Measurements from ENCODE around the gene USP24.

USP24 gene

DNA sequence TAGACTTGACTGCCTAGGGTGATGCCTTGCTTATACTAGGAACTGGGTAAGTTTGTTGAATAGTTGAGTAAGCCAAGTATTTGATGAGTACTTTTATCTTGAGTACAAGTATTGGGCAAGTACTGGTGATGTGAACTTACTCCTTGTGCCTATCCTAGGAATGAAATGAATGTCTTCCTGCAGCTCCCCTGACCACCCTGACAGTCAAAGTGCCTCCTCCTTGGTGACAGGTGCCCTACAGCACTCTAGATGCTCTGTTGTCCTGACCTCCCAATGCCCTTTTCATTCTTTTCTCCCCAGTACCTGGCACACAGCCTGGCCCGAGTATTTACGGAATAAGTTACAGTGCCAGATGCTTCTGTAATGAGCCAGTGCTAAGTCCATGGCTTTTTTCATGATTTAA lies 150.3 kb downstream of the USP24 start:
- no peak for DNase-seq

DNA sequence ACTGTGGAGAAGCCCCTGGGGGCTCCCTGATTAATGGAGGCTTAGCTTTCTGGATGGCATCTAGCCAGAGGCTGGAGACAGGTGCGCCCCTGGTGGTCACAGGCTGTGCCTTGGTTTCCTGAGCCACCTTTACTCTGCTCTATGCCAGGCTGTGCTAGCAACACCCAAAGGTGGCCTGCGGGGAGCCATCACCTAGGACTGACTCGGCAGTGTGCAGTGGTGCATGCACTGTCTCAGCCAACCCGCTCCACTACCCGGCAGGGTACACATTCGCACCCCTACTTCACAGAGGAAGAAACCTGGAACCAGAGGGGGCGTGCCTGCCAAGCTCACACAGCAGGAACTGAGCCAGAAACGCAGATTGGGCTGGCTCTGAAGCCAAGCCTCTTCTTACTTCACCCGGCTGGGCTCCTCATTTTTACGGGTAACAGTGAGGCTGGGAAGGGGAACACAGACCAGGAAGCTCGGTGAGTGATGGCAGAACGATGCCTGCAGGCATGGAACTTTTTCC lies 151.0 kb downstream of the USP24 start:
- DNase-seq: no peak

DNA sequence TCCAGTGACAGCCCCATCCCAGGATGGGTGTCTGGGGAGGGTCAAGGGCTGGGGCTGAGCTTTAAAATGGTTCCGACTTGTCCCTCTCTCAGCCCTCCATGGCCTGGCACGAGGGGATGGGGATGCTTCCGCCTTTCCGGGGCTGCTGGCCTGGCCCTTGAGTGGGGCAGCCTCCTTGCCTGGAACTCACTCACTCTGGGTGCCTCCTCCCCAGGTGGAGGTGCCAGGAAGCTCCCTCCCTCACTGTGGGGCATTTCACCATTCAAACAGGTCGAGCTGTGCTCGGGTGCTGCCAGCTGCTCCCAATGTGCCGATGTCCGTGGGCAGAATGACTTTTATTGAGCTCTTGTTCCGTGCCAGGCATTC lies 151.6 kb downstream of the USP24 start:
- DNase-seq: no peak

DNA sequence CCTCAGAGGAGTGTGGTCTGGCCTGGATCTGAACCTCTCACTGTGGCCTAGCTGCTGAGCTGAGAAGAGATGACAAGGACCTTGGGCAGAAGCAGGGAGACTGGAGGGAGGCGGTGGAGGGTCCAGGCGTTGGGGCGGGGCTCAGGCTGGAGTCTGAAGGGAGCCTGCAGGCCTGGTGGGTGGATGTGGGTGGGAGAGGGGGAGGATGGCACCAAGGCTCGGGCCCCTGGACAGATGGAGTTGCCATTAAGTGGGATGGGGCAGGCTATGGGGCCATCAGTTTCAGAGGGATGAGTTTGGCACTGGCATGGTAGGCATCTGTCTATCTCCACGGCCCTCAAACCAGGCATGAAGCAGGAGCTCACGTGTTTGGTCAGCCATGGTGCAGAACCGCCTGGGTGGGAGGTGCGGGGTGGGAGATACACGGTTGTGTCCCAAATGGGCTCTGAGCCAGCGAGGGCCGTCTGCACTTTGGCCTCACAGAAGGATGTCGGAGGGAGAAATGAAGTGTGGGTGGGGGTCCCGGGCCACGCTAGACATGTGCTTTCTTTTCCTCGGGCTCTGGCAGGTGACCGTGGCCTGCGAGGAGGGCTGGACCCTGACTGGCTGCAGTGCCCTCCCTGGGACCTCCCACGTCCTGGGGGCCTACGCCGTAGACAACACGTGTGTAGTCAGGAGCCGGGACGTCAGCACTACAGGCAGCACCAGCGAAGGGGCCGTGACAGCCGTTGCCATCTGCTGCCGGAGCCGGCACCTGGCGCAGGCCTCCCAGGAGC lies 152.2 kb downstream of the USP24 start:
- DNase-seq: no peak

DNA sequence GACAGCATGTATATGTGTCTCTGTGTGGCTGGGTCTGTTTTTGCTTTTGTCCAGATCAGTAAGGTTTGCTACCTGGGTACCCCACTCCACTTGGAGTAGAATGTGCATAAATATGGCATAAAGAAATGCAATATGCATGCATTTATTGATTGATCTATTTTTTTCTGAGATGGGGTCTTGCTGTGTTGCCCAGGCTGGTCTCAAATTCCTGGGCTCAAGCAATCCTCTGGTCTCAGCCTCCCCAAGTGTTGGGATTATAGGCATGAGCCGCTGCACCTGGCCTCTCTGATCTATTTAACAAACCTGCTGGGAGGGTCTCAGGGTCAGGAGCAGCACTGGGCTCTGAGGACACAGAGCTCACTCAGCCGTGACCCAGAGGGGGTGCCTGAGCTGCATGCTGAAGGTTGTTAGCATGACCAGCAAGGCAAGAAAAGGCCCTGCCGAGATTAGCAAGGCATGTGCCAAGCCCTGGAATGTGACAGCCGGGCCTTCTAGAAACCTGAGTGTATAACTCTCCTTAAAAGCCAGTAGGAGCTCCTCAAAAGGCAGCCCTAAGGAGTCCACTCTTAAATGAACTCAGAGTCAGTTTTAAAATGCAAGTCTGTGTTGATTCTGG lies 153.3 kb downstream of the USP24 start:
- no peak for DNase-seq

DNA sequence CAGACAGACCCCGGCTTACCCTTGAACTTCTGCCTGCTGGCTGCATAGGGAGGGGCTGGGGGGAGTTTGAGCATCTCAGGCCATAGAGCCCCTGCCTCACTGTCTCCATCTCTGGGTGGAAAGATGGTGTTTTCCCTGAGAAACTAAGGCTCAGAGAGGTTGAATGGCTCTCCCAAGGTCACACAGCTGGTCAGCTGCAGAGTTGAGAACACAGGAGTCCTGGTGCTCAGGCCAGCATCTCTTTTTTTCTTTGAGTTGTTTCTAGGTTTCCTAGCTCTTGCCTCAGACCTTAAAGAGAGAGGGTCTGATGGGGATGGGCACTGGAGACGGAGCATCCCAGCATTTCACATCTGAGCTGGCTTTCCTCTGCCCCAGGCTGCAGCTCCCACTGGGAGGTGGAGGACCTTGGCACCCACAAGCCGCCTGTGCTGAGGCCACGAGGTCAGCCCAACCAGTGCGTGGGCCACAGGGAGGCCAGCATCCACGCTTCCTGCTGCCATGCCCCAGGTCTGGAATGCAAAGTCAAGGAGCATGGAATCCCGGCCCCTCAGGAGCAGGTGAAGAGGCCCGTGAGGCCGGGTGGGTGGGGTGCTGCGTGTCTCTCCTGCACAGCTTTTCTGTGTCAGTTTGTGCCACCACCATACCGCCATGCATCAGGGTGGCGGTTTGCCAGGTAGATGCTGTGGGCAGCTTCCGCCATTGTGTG lies 154.0 kb downstream of the USP24 start:
- DNase-seq: no peak

DNA sequence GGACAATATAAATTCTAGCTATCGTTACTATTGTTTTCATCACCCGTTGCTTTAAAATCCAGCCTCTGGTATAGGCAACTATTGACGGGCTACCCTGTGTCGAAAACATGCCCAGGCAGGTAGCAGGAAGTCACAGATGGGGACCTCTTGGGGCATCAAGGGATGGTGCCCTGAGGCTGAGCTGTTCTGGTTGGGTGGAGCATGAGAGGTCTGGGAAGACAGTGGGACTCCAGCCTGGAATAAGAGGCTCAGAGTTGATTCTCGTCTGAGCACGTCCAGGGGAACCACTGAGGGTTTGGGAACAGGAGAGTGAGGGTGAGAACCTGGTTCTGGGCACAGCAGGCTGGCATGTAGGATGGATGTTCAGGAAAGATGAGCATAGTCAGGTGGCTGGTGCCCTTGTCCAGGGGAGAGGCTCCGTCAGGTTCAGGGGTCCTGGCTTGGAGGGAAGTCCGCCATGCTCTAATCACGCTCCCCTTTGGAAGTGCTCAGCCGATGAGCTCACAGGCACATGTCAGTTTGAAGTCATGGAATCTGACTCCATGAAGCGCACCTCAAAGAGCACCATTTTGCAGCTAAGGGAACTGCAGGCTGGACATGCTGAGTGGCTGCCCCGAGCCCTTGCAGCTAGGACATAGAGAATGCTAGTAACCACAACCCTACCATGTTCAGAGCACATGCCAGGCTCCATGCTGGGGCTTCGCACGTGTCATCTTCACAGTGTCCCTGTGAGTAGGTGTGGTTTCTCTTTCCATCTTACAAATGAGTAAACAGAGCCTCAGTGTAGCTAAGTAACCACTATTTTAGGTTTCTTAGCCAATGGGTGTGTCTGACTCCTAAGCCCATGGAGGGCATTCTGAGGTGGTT lies 154.8 kb downstream of the USP24 start:
- no peak for DNase-seq

DNA sequence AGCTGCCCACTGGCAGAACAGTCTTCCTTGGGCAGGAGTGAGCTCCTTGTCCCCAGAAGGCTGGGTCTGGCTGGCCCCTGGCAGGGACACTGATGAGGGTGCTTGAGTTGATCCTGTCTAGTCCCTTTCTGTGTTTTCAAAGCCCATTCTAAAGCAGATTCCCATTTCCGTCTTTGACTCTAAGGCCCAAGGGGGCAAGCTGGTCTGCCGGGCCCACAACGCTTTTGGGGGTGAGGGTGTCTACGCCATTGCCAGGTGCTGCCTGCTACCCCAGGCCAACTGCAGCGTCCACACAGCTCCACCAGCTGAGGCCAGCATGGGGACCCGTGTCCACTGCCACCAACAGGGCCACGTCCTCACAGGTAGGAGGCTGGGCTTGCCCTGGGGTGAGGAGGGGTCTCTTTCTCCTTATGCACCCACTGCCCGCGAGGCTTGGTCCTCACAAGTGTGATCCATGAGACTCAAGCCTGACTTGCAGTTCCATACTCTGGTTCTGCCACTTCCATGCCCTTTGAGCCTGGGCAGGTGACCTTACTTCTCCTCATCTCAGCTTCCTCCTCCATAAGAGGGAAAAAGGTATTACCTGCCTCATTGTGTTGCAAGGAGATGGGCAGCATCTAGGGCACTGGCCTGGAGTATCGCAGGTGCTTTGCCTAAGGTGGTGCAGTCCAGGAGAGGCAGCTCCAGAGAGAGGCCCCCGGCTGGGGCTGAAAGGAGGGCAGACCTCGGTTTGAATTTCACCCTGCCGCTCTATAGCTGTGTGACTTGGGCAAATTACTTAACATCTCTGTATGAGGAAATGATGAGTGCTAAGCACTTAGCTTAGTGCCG lies 155.6 kb downstream of the USP24 start:
- DNase-seq: no peak

DNA sequence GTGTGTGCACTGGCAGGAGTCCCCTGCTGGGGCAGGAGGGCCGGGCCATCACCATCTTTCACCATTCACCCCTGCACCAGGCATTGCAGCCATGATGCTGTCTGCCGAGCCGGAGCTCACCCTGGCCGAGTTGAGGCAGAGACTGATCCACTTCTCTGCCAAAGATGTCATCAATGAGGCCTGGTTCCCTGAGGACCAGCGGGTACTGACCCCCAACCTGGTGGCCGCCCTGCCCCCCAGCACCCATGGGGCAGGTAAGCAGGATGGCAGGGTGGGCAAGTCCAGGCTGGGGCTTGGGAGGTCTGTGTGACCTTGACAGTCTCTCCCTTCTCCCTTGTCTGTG lies 157.2 kb downstream of the USP24 start:
- DNase-seq: no peak

DNA sequence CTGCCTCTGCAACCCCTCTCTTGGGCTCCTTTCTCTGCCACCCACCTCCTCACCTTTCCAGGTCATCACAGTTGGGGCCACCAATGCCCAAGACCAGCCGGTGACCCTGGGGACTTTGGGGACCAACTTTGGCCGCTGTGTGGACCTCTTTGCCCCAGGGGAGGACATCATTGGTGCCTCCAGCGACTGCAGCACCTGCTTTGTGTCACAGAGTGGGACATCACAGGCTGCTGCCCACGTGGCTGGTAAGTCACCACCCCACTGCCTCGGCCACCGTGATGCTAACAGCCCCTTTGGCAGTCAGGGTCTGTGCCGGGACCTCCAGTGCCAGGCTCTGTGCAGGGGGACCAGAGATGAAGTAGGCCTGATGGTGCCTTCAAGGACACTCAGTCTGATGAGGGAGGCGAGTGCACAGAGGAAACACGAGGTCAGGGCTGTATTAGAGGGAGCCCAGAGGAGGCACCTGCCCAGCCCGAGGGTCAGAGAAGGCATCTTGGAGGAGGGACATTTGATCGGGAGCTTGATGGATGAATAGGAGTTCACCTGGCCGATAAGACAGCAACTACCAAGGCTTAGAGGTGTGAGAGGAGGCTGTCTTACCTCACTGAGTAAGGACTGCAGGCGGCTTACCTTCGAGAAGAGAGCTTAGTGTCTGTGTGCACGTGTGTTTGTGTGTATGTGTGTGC lies 157.8 kb downstream of the USP24 start:
- DNase-seq: no peak

DNA sequence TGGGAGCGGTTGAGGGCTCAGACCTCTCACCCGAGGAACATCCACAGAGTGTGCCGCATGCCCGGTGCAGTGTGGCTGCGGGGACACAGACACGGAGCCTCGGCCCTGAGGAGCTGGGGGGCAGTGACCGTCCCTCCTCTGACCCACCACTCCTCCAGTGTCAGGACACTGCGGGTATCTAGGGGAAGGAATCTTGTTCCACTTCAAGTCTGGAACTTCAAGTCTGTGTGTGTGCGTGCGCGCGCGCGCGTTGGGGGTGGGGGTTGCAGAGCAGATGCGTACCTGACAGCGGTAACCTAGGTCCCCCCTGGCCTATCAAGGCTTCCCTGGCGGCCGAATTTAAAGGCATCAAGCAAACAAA lies 158.6 kb downstream of the USP24 start:
- DNase-seq: no peak

DNA sequence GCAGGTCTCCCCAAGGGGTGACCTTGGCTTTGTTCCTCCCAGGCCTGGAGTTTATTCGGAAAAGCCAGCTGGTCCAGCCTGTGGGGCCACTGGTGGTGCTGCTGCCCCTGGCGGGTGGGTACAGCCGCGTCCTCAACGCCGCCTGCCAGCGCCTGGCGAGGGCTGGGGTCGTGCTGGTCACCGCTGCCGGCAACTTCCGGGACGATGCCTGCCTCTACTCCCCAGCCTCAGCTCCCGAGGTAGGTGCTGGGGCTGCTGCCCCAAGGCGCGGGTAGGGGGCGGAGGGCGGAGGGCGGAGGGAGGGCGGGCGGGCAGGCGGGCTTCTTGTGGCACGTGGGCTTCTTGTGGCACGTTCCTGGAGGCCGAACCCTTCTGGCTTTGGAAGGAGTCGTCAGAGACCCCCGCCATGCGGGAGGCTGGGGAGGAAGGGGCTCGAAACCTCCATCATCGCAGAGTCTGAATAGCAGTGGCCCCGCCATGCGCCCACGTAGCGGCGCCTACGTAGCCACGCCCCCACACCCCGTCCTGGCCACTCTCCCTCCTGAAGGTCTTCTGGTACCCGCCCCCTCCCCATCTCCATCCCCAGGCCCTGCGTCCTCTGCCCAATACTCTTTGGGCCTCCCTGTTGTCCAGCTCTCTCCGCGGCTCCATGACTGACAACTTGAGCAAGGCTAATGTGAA lies 159.1 kb downstream of the USP24 start:
- no peak for DNase-seq

DNA sequence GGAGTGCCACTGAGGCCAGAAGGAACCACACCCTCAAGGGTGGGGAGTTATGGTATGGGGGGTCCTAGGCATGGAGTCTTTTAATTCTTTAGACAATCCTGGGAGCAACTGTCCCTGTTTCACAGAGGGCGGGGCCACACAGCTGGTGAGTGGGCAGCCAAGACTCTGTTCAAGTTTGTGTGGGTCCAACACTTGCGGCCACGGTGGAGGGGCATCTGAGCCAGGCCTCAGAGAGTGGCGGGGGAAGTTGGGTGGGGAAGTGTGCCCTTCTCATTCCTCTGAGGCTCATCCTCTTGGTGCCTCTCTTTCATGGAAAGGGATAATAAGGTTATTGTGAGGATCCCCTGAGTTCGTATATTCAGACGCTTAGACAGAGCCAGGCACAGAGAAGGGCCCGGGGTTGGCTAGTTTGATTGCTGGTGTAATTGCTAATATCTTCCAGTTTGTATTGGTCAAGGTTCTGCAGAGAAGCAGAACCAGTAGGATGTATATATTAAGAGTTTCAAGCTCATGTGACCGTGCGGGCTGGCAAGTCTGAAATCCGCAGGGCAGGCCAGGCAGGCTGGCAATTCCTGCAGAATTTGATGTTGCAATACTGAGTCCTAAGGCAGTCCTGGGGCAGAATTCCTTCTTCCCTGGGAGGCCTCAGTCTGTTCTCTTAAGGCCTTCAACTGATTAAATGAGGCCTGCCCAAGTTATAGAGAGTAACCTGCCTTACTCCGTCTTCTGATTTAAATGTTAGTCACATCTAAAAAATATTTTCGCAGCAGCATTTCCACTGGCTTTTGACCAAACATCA lies 159.9 kb downstream of the USP24 start:
- no peak for DNase-seq

DNA sequence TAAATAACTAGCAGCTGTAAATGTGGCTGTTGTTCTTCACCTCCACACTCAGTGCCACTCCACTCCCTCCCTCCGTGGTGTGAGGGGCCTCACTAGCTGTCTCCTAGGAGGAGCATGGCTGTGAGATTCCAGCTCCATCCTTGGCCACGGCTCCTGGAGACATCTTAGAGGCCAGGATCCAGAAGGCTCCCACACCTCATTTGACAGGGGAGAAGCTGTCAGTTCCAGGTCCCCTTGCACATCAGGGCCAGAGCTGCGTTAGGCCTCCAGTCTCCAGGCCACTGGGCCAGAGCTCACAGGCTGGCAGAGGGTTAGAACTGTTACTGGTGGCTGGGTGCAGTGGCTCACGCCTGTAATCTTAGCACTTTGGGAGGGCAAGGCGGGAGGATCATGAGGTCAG lies 160.8 kb downstream of the USP24 start:
- DNase-seq: no peak

DNA sequence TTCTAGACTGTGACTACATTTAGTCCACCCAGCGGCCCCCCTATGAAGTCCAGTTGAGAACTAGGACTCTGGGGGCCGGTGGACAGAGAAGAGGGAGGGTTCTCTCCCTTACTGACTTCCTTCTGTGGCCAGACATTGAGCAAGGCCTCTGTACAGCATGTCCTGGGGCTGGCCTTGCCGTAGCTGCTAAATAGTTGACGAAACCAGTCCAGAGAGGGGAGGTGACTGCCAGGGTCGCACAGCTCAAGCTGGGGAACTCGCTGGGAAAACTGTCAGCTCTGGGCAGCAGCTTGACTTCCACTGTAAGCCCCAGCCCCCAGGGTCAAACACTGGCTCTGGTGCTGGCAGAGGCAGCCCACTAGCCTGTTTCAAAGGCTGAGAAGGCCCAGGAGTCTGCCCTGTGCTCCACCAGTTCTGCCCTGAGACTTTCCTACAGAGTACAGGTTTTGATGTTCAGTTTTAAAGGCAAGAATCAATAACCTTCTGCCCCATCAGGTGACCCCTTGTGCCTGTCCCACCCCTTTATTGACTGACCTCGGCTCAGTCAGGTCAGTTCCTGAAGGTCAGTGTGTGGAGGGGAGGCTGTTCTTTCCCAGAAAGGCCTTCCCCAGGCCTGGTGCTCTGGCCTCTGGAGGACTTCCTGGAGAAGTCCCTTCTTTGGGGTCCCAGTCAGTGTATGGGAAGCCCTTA lies 161.8 kb downstream of the USP24 start:
- no peak for DNase-seq

DNA sequence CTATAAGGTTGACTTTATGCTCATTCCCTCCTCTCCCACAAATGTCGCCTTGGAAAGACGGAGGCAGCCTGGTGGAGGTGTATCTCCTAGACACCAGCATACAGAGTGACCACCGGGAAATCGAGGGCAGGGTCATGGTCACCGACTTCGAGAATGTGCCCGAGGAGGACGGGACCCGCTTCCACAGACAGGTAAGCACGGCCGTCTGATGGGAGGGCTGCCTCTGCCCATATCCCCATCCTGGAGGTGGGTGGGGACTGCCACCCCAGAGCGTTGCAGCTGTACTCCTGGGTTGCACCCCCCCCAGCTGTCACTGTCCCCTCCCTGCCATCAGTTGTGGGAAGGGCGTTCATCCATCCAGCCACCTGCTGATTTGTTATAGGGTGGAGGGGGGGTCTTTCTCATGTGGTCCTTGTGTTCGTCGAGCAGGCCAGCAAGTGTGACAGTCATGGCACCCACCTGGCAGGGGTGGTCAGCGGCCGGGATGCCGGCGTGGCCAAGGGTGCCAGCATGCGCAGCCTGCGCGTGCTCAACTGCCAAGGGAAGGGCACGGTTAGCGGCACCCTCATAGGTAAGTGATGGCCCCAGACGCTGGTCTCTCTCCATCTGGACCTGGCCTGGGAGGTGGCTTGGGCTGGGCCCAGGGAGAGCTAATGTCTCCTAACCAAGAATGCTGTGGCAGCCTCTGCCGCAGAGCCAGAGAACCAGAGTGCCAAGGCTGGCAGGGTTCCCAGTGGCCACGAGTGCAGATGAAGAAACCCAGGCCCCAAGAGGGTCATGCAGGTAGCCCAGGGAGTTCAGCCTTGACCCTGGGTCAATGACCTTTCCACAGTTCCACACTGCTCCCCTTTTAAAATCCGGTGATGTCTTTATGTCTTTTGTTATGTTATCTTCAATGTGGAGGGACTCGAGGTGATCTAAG lies 162.7 kb downstream of the USP24 start:
- DNase-seq: no peak

DNA sequence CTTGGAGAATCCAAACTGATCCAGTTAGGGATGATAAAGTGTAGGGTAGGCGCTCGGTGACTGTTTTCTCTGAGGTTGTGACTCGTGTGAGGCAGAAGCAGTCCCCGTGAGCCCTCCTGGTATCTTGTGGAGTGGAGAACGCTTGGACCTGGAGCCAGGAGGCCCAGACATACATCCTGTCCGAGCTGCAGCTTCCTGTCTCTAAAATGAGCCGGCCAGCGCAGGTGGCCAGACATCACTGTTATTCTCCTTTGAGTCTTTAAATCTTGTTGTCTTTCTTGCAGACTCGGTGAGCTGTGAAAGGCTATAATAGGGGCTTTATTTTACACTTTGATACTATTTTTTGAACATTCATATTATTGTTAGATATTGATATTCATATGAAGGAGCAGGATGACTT lies 163.5 kb downstream of the USP24 start:
- no peak for DNase-seq

DNA sequence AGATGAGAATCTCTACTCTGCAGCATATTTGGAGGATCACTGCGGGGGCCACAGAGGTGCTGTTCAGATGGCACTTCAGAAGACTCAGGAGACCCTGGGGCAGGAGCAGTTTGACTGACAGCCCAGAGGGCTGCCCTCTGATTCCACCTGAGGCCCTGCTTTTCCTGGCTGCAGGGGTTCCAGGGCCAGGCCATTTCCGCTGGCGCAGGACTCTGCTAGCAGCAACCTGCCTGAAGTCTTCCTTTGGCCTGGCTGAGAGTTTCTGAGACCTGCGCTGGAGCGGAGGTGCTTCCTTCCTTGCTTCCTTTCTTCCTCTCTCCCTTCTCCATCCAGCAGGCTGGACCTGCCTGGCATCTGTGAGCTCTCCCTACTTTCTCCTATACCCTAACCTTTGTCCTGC lies 164.0 kb downstream of the USP24 start:
- DNase-seq: no peak

DNA sequence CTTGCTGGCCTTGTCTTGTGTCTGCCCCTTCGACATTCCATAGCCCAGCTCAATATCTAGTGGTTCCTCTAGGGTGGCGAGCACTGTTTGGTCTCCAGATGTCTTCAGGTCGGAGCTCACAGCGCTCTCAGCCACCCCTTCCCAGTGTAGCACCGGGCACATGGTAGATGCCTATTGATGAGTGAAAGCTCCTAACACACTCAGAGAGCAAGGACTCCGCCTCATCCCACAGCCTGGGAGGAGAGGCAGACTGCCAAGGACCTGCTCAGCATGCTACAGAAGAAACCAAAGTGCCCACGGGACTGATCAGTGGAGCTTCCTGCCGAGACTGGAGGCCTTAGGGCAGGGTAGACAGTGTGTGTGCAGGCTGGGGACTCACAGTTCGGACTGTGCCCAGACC lies 164.9 kb downstream of the USP24 start:
- DNase-seq: no peak
